B cell (primary cell): ENCODE measurements around the gene BRI3BP.

ENCODE experiments used
- CTCF ChIP-seq: fragments of 200-600 bp; IDR thresholded peaks from one replicate; pipeline ENCODE4 v1.8.0; 2022; ENCODE audit warnings: antibody characterized with exemption, mild to moderate bottlenecking
- EZH2 ChIP-seq: IDR thresholded peaks from 2 replicates; pipeline ENCODE4 v1.6.1; 2012; ENCODE audit warnings: borderline replicate concordance, low read depth, mild to moderate bottlenecking, moderate library complexity, low read length; ENCODE audit not compliant: insufficient read depth, poor library complexity, severe bottlenecking

GRCh38 chr12:124971603-124972002, 21.8 kb upstream of the BRI3BP start:
- no peak for TF ChIP-seq CTCF
- TF ChIP-seq EZH2 = no peak
